IPS DF 4.7 (cell line): ENCODE results near the gene SSNA1.

Experiments used
- DNase-seq: peaks from one replicate; pipeline ENCODE4 v3.0.0-alpha.2; 2013; ENCODE audit warnings: low spot score; ENCODE audit errors: extremely low read depth

SSNA1 gene

DNA sequence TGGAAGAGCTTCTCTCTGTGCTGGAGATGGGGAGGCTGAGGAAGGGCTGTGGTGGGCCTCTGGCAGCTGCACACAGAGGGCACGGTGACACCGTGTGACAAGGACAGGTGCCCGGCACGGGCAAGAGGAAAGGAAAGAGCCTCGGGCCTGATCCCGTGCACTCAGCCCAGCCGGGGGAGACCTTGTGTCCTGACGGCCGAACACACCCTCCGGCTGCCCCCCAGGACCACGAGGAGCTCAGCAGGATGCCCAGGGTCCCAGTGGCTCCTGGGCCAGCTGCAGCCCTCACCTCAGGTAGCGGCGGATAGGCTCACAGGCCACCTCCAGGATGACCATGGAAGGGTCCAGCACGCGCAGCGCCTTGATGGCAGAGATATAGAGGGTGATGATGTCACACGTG is 5.6 kb upstream of the SSNA1 start:
- no peak for DNase-seq

DNA sequence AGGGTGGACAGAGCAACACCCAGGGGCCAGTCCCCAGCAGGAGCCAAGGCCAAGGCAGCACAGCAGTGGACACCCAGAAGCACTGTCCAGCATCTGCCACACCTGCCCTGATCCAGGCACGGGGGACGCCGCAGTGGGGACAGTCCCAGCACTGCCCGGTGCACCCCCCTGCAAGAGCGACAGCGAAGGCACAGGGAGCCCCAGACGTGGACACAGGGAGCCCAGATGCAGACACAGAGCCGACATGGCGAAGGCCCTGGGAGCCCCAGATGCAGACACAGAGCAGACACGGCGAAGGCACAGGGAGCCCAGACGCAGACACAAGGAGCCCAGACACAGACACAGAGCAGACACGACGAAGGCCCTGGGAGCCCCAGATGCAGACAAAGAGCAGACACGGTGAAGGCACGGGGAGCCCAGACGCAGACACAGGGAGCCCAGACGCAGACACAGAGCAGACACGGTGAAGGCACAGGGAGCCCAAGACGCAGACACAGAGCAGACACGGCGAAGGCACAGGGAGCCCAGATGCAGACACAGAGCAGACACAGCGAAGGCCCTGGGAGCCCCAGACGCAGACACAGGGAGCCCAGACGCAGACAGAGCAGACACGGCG is 4.4 kb upstream of the SSNA1 start:
- no peak for DNase-seq

DNA sequence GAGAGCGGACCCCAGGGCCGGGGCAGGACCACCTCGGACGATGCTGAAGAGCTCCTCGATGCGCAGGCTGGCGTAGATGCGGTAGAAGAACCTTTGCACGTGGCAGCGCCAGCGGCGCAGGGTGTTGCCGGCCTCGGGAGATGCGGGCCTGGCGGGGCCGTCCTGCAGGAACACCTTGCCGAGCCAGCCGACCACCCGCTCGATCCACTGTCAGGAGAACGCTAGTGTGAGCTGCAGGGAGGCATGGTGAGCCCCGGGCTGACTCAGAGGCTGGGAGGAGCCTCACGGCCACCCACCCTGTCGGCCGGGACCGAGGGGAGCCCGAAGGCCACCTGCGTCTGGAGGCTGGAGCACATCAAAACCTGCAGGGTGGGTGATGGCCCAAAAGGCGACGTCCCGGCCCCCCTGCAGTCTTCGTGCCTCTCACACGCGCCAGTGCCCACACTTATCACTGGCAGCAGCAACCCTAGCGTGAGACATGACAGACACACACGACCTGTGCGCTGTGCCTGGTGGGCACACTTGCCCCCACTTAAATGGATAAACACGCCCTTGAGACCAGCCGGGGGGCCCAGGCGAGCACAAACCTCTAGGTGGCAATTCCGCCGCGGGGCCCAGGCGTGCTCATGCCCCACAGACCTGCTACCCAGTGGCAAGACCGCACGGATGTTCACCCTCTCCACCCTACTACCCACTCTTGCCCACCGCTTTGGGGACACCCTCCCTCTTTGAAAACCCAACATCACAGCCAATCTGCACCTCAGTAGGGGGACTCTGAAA is 3.4 kb upstream of the SSNA1 start:
- no peak for DNase-seq

- no peak for DNase-seq
Observed at GRCh38 chr9:137185921-137186320, 2.6 kb upstream of the SSNA1 start.

DNA sequence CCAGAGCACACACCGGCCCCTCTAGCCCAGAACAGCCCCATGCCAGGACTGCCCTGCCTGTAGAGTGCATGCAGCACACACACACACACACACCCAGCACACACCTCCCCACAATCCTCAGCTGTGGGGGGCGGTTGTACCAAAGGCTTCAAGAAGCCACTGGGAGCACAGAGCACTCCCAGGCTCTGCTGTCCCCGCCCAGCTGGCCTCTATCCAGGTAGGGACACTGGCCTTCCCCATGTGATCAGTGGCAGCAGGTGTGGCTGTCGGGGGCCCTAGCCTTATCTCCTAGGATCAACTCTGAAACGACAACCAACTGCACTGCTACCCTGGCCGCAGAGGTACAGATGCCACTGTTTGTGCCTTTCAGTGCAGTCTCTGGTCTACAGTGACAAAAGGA is 2.1 kb upstream of the SSNA1 start:
- no peak for DNase-seq

GRCh38 chr9:137187386-137187785 is 1.1 kb upstream of the SSNA1 start:
- DNase-seq, result no peak

DNA sequence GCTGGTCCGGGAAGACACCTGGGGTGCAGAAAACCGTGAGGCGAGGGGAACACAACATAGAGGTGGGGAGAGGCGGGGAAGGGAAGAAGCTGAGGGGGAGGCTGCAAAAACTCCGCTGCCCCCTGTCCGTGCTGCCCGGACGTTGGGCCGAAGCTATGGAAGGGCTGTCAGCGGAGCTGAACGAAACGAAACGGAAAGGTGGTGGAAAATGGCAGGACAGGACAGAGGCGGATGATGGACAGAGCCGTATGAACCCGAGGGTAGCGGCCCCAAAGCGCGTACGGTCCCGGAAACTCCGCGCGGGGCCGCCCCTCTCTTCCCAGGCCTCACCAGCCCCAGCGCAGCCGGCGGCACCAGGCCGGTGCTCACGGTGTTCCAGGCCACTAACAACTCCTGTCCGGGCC is 388 bp upstream of the SSNA1 start:
- no peak for DNase-seq

DNA sequence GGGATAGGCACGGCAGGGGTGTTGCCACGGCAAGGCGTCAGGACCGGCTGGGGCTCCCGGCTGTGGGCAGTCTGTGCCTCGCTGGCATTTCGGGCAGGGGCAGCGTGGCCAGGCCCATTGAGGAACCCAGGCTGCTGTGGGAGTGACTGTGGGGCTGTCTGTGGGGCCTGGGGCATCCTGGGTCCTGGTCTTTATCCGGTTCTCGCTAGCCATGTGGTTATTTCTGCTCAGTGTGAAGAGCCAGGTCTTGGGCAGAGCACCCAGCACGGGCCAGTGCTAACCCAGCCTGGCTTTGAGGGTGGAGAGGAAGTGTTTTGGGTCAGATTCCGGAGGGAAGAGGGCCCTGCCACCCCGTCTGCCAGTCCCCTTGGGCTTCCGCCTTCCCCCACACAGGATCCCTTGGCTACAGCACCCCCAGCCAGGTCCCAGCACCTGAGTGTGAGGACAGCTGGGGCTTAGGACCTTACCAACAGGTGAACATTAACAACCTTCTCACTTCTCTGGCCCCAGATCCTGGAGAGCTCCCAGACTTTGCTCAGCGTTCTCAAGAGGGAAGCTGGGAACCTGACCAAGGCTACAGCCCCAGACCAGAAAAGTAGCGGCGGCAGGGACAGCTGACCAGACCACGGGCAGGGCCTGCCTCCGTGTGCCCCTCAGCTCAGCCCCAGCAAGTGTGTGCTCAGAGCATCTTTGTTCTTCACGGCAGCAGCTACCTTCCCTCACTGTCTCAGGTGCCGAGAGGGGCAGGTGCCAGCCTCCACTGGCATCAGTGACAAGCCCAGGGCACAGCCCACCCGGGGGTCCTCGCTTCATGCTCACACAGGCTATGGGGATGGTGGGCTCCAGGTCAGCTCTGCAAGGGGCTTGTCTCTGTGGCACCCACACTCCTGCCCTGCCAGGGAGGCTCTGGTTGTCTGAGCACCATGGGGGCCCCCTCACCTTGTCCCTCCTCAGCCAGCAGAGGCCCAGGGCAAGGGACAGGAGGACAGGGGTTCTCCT is 1.1 kb downstream of the SSNA1 start:
- DNase-seq, result no peak

DNA sequence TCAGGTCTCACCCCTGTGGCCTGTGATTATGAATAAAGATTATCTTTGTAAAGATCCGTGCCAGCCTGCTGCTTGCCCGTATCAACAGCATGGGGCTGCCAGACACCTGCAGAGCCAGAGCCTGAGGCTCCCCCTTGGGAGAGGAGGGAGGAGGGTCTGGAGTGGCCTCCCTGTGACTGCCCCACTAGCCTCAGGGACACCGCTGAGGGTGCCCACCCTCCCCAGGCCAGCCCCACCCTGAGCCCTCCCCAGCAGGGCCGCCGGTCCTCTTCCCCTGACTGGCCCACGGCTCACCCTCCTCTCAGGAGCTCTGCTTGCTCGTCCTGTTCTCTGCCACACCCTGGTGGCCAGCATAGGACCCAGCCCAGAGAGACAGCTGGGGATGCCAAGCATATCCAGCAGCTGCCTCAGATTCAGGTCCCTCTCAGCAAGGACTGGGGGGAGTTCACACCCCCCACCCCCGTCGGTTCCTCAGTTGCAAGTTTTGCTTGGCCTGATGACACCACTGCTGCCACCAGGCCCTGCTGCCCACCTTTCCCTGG is 1.9 kb downstream of the SSNA1 start:
- DNase-seq, result no peak

GRCh38 chr9:137191245-137191644 is 2.8 kb downstream of the SSNA1 start:
- DNase-seq, result no peak

DNA sequence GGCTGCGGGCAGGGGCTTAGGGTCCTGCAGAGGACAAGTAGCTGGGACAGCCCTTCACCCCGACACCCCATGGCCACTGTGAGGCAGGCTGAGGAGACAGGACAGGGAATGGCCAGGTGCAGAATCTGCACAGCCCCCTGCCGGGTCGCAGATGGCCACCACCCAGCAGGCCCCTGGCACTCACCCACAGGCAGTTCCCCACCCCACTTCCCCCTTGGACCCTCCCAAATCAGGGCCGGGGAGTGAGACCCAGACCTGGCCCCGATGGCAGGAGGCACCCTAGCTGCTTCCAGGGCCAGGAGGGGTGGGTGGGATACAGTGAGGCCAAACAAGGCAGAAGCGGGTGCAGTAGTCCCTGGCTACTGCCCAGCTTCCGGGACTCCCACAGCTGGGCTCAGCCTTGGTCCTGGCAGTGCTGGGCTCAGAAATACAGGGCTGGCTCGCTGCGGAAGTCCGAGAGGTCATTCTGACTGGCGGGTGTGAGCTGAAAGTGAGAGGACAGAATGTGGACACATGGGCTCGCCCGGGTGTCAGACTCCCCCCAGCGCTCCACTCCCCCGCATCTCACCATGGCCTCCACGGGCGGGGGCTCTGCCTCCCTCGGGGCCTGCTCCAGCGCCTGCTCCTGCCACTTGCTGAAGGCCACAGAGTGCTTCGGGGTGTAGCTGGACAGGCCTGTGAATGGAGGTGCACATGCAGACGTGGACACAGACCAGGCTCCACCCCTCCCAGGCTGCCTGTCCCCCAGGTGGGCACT is 3.4 kb downstream of the SSNA1 start:
- DNase-seq, result no peak

DNA sequence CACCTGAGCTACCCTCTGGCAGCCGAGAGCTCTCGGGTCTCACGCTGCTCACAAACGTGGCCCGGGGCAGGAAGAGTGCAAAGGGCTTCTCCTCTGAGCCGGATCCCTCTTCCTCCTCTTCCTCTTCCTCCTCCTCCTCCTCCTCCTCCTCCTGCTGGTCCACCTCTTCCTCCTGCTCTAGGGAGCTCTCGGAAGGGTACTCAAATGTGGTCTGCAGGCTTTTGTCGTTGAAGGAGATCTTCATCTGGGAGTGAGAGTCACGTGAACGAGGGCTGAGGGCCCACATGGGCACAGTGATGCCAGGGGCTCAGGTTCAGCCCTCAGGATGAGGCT is 3.9 kb downstream of the SSNA1 start:
- no peak for DNase-seq

DNA sequence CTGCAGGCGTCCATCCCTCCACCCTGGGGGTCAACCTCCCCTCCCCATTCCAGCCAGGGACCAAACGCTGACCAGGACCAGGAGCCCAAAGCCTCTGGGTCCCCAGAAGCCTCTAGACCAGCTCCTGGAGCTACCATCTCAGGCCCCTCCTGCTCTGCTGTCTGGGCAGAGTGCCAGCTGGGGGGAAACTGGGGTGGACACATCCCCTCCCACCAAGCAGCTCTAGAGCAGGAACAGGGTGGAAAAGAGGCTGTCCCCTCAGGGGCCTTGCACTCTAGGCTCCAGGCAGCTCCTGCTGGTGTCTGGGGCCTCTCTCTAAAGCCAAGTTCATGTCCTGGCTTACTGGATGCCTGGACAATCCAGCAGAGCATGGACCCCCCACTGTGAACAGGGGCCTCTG is 4.4 kb downstream of the SSNA1 start:
- DNase-seq, result no peak

- no peak for DNase-seq
Observed at GRCh38 chr9:137193771-137194170, 5.3 kb downstream of the SSNA1 start.

GRCh38 chr9:137194388-137194787 is 5.9 kb downstream of the SSNA1 start:
- DNase-seq, result no peak

DNA sequence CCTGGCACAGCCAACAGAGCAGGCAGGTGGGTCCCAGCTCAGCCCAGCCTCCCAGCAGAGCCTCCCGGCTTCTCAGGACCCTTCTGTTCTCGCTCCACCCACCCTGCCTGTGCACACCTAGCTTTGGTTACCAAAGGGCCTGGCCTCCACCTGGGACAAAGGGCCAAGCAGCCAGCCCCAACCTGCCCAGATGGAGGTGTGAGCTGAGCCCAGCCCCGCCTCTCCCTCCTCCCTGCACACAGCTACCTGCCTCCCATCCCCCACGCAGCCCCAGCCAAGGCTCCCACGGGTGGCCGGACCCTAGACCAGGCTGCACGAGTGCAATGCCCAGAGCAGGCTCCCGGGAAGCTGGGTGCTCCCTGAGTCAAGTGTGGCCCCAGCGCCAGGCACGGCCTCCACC is 6.4 kb downstream of the SSNA1 start:
- no peak for DNase-seq

- DNase-seq, result no peak
Observed at GRCh38 chr9:137195525-137196220, 7.2 kb downstream of the SSNA1 start.

DNA sequence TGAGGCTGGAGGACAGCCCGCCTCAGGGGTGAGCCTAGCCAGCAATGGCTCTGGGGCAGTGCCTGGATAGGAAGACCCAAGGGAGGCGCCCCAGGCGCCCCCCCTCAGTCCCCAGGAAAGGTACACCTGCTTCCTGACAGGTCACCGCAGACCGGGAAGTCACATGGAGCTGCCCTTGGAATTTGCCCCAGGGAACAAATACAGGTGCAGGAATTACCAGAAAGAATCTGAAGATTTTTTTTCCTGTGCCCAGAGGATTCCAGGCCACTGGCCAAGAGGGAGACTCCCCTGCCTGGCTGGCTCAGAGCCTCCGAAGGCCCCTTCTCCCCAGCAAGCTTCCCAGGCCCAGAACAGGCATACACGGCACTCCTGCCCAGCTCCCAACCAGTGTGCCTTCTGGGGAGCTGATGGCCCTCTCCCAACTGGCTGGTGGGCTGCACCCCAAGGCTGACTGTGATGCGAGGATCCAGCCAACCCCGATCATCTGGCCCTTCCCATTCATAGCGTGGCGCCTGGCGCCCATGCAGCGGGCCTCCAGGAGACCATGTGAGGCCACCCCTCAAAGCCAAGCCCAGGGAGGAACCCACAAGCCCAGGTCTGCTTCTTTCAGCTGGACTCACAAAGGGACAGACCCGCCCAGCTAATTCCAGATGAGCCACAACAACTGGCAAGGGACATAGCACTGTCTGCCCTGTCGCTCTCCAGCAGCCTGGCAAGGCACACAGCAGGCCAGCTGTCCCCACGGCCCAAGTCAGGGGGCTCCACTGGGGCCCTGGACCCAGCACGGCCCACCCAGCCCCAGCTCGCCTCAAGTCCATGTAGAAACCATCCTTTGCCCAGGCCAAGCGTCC is 9.8 kb downstream of the SSNA1 start:
- DNase-seq, result no peak

DNA sequence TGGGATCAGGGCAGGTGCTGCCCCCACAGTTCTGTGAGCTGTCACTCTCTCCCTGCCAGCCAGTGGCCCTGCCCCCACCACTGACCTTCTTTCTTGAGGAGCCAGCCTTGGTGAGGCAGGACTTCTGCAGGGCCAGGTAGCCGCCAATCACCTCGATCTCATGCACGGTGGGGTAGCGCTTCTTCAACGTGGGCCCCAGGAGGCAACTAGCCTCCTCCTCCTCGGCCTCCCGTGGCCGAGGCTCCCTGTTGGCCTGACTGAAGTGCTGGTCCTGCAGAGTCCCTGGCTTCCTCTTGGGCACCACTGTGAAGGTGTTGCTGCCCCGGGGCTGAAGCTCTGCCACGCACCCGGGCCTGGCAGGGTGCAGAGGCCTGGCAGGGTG is 10.4 kb downstream of the SSNA1 start:
- DNase-seq, result no peak
